ENCODE data around the gene ECI1.

DNA sequence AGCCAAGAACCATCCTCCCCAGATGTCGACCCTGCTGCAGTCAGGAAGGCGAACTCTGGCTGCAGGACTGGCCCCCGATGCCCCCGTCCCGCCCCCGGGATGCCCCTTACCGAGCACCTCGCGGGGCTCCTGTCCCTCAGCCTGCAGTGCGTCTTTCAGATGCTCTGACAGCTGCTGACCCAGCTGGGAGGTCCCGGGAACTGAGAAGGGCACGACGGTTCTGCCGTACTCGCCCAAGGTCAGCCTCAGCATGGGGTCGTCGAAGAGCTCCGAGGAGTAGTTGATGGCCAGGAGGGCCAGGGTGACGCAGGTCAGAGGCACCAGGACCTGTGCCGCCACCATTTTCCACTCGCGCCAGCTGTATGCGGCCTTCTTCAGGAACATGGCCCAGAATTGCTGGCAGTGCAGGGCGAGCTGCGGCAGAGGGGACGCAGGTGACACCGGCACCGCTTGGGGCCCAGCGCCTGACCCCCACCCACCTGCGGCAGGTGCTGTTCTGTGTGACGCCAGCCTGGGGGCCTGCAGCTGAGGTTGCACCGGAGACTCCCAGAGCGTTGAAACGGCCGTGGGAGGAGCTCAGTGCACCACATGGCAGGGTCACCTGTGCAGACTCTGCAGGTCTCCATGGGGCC is 36.6 kb upstream of the ECI1 start:
- TF ChIP-seq CREB1 (CRISPR knock-in tag; IDR thresholded peaks at IDR 0.05; ENCODE audit: low read depth), result no peak
- no peak for TF ChIP-seq EZH2phosphoT487 (IDR thresholded peaks at IDR 0.05; ENCODE audit: unreplicated experiment)
- TF ChIP-seq EZH2 (IDR thresholded peaks at IDR 0.05; ENCODE audit: low read depth, unreplicated experiment), result no peak
- TF ChIP-seq, protein P1, sequence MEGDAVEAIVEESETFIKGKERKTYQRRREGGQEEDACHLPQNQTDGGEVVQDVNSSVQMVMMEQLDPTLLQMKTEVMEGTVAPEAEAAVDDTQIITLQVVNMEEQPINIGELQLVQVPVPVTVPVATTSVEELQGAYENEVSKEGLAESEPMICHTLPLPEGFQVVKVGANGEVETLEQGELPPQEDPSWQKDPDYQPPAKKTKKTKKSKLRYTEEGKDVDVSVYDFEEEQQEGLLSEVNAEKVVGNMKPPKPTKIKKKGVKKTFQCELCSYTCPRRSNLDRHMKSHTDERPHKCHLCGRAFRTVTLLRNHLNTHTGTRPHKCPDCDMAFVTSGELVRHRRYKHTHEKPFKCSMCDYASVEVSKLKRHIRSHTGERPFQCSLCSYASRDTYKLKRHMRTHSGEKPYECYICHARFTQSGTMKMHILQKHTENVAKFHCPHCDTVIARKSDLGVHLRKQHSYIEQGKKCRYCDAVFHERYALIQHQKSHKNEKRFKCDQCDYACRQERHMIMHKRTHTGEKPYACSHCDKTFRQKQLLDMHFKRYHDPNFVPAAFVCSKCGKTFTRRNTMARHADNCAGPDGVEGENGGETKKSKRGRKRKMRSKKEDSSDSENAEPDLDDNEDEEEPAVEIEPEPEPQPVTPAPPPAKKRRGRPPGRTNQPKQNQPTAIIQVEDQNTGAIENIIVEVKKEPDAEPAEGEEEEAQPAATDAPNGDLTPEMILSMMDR (conservative IDR thresholded peaks at IDR 0.05; ENCODE audit: low read depth in 2 of 2), result no peak
- TF ChIP-seq POLR2AphosphoS5 (IDR thresholded peaks at IDR 0.05; ENCODE audit: low read depth), result no peak
- TF ChIP-seq, protein P2, sequence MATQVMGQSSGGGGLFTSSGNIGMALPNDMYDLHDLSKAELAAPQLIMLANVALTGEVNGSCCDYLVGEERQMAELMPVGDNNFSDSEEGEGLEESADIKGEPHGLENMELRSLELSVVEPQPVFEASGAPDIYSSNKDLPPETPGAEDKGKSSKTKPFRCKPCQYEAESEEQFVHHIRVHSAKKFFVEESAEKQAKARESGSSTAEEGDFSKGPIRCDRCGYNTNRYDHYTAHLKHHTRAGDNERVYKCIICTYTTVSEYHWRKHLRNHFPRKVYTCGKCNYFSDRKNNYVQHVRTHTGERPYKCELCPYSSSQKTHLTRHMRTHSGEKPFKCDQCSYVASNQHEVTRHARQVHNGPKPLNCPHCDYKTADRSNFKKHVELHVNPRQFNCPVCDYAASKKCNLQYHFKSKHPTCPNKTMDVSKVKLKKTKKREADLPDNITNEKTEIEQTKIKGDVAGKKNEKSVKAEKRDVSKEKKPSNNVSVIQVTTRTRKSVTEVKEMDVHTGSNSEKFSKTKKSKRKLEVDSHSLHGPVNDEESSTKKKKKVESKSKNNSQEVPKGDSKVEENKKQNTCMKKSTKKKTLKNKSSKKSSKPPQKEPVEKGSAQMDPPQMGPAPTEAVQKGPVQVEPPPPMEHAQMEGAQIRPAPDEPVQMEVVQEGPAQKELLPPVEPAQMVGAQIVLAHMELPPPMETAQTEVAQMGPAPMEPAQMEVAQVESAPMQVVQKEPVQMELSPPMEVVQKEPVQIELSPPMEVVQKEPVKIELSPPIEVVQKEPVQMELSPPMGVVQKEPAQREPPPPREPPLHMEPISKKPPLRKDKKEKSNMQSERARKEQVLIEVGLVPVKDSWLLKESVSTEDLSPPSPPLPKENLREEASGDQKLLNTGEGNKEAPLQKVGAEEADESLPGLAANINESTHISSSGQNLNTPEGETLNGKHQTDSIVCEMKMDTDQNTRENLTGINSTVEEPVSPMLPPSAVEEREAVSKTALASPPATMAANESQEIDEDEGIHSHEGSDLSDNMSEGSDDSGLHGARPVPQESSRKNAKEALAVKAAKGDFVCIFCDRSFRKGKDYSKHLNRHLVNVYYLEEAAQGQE (IDR thresholded peaks at IDR 0.05; ENCODE audit: unreplicated experiment), result no peak
- TF ChIP-seq NANOG (IDR thresholded peaks at IDR 0.05; ENCODE audit: borderline replicate concordance), result no peak

Measured in GM23338 (cell line).